ENCODE measurements around the gene CD19.
"Not testable (repeated sequence)": the region's sequence is repeated elsewhere in the genome, so short reads cannot be mapped to it uniquely, and the experiment has no call there.

CD19 gene

DNA sequence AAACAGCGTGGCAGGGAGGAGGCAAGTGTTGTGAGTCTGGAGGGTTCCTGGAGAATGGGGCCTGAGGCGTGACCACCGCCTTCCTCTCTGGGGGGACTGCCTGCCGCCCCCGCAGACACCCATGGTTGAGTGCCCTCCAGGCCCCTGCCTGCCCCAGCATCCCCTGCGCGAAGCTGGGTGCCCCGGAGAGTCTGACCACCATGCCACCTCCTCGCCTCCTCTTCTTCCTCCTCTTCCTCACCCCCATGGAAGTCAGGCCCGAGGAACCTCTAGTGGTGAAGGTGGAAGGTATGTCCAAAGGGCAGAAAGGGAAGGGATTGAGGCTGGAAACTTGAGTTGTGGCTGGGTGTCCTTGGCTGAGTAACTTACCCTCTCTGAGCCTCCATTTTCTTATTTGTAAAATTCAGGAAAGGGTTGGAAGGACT is at the start of gene CD19:
TSS of gene CD19 (plus strand) at position 171 of the 425 bp plus-strand sequence. CDS start at position 201, 30 bp downstream.
- Histone ChIP-seq H3K4me1 (ENCODE audit: control insufficient read depth, insufficient read depth, low read length) (no peaks in the 10 kb centered on the region), H3K27ac (ENCODE audit: low read depth, low read length) (no peak within 1 kb of the TSS), H3K9ac (ENCODE audit: low read length) (no peak within 1 kb of the TSS), H3K4me3 (ENCODE audit: low read length) (peak within 1 kb of the TSS; percentile 21), H3K36me3 (ENCODE audit: control insufficient read depth, insufficient read depth, low read length) (no peaks in the 10 kb centered on the region), H3K27me3 (ENCODE audit: control insufficient read depth, insufficient read depth, low read length) (no peaks in the 10 kb centered on the region)

DNA sequence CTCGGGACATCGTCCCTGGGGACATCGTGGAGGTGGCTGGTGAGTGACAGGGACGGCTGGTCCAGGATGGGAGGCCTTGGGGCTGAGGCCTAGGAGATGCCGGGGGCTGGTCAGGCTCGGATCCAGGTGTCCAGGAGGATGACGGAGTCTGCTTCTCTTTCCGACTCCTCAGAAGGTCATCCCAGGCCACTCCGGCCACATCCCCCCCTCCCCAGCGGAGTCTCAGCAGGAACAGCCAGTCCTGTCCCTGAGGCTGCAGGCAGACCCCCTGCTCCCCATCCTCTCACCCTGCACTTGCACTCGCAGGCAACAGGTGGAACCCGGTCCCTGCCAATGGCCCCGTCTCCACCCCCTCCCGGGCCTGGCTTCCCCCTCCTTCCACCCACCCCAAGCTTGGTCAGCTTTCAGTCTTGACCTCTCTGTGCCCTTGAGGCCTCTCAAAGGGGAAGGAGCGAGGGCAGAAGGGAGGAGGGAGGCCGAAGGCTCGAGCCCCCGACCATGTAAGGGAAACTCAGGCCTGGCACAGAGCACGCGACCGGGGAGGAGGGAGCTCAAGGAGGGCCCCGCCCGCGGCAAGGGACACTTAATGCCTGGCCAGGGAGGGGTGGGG is 49.1 kb upstream of the CD19 start:
- Histone ChIP-seq H3K4me1 (ENCODE audit: control insufficient read depth, insufficient read depth, low read length) (peaks cover 4% of the 10 kb centered on the region), H3K4me3 (ENCODE audit: low read length) (no peak overlapping the region), H3K27ac (ENCODE audit: low read depth, low read length) (no peak overlapping the region)

DNA sequence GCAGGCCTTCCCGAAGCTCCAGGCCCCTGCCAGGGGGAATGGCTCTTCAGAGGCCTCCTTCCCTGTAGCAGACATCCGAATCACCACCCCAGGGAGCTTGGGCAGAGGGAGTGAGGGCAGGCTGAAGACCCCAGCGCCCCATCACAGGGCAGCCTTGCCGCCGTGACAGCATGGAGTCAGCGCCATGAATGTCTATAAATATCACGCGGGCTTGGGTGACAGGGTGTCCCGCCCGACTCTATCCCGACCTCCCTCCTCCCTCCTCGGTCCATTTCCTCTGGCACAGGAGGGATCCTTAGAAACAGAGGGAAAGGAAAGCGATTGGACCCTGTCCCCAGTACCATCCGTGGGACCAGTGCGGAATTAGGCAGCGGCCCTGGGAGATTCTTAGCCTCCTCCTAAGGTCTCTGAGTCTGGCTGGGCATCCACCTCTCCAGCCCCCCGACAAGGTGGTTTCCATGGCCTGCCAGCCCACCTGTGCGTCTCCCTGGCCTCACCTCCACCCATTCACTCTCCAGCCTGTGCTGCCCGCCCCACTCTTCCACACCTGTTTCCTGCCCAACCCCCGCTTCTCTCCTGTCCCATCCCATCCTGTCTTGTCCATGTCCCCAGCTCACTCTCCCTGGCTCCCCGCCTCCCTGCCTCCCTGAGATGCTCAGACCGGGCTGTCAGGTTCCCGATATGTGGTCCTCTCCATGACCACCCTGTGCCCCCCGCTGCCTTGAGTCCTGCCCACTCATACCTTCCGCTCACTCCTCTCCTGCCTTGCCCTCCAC is 48.4 kb upstream of the CD19 start:
- Histone ChIP-seq H3K9ac (ENCODE audit: low read length) (no peak overlapping the region), H3K4me3 (ENCODE audit: low read length) (no peak overlapping the region), H3K27me3 (ENCODE audit: control insufficient read depth, insufficient read depth, low read length) (peaks cover 3% of the 10 kb centered on the region), H3K27ac (ENCODE audit: low read depth, low read length) (no peak overlapping the region), H3K4me1 (ENCODE audit: control insufficient read depth, insufficient read depth, low read length) (peaks cover 4% of the 10 kb centered on the region), H3K36me3 (ENCODE audit: control insufficient read depth, insufficient read depth, low read length) (no peaks in the 10 kb centered on the region)

More for the DNA sequence above, 49.1 kb upstream of the CD19 start:
- H3K27me3 ChIP-seq (ENCODE audit: control insufficient read depth, insufficient read depth, low read length), result peaks cover 3% of the 10 kb centered on the region
- no peak overlapping the region for H3K9ac ChIP-seq (ENCODE audit: low read length)
- H3K36me3 ChIP-seq (ENCODE audit: control insufficient read depth, insufficient read depth, low read length), result no peaks in the 10 kb centered on the region

DNA sequence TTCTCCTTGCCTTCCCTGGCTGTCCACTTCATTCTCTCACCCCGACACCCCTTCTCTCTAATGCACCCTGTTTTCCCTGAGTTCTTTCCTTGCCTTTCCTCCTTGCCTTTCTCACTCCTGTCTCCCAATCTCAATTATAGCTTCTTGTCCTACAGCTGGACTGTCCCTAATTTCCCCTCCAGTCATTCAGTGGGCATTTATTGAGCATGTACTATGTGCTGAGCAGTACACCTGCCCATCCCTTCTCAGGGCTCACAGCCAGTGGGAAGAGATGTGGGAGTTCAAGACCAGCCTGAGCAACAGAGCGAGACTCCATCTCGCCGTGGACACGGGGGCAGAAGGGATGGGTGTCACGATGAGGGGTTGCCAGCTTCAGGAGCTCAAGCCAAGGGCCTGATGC is 47.7 kb upstream of the CD19 start:
- H3K4me1 ChIP-seq (ENCODE audit: control insufficient read depth, insufficient read depth, low read length), result peaks cover 4% of the 10 kb centered on the region
- no peak overlapping the region for H3K27ac ChIP-seq (ENCODE audit: low read depth, low read length)
- H3K4me3 ChIP-seq (ENCODE audit: low read length), result no peak overlapping the region
- H3K36me3 ChIP-seq (ENCODE audit: control insufficient read depth, insufficient read depth, low read length), result no peaks in the 10 kb centered on the region
- H3K9ac ChIP-seq (ENCODE audit: low read length), result no peak overlapping the region
- peaks cover 3% of the 10 kb centered on the region for H3K27me3 ChIP-seq (ENCODE audit: control insufficient read depth, insufficient read depth, low read length)

DNA sequence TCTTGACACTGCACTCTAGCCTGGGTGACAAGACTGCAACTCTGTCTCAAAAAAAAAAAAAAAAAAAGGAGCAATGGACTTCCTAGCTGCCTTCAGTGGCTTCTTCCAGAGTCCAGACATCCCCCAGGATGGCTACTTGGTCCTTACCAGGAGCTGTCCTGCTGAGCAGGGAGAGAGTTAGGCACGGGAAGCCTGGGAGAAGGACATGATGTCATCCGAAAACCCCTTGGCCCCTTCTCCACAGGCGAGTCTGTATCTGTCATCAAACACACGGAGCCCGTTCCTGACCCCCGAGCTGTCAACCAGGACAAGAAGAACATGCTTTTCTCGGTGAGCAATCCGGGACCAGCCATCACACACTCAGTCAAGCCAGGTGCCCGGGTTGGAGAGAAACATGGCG is 44.8 kb upstream of the CD19 start:
- H3K4me3 ChIP-seq (ENCODE audit: low read length), result no peak overlapping the region
- no peak overlapping the region for H3K27ac ChIP-seq (ENCODE audit: low read depth, low read length)
- no peaks in the 10 kb centered on the region for H3K36me3 ChIP-seq (ENCODE audit: control insufficient read depth, insufficient read depth, low read length)
- H3K9ac ChIP-seq (ENCODE audit: low read length), result no peak overlapping the region
- peaks cover 3% of the 10 kb centered on the region for H3K27me3 ChIP-seq (ENCODE audit: control insufficient read depth, insufficient read depth, low read length)
- H3K4me1 ChIP-seq (ENCODE audit: control insufficient read depth, insufficient read depth, low read length), result no peaks in the 10 kb centered on the region

DNA sequence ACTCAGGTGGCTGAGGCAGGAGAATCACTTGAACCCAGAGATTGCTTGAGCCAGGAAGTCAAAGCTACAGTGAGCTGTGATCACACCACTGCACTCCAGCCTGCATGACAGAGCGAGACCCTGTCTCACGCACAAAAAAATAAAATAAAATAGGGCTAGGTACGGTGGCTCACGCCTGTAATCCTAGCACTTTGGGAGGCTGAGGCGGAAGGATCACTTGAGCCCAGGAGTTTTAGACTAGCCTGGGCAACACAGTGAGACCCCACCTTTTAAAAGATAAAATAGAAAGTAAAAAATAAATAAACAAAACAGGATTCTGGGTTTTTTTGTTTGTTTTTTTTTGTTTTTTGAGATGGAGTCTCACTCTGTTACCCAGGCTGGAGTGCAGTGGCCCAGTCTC is 41.4 kb upstream of the CD19 start:
- not testable (repeated sequence) for H3K36me3 ChIP-seq (ENCODE audit: control insufficient read depth, insufficient read depth, low read length); H3K4me3 ChIP-seq (ENCODE audit: low read length); H3K4me1 ChIP-seq (ENCODE audit: control insufficient read depth, insufficient read depth, low read length); H3K27me3 ChIP-seq (ENCODE audit: control insufficient read depth, insufficient read depth, low read length); H3K9ac ChIP-seq (ENCODE audit: low read length); H3K27ac ChIP-seq (ENCODE audit: low read depth, low read length)

DNA sequence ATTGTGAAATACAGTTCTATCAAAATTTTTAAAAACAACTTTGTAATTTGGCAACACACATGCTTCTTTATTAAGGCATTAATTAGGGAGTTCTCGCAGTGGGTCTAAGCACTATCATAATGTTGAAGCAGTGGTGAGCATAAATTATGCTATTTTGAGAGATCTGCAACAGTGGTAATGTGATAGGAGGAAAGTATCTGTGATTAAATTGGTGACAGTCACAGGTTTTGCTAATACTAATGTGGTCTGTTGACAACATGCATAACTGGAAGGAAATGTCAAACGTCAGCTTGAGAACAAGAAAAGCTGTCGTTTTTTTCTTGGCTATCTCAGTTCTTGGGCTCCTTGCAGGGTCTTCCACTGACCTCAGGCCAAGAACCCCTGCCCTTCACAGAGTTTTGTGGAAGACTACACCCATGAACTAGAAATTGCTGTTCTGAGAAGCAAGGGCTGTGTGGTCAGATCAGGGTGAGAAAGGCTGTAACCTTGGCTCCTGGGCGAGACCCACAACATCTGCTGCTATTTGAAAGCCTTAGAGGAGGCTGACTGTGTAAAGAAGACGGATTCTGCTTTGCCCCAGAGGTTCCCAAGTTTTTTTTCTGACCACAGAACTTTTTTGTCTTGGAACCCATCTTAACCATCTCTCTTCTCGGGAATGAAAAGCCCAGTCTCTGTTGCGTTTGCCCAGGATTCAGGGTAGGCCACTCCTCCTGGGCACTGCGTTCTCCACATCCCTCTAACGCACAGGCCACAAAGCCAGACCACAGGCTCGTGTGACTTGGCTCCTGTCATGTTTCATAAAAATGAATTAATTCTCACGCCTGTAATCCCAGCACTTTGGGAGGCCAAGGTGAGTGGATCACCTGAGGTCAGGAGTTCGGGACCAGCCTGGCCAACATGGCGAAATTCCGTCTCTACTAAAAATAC is 39.5 kb upstream of the CD19 start:
- Histone ChIP-seq H3K36me3 (ENCODE audit: control insufficient read depth, insufficient read depth, low read length) (no peaks in the 10 kb centered on the region), H3K4me3 (ENCODE audit: low read length) (no peak overlapping the region), H3K27me3 (ENCODE audit: control insufficient read depth, insufficient read depth, low read length) (no peaks in the 10 kb centered on the region), H3K4me1 (ENCODE audit: control insufficient read depth, insufficient read depth, low read length) (no peaks in the 10 kb centered on the region), H3K9ac (ENCODE audit: low read length) (no peak overlapping the region), H3K27ac (ENCODE audit: low read depth, low read length) (no peak overlapping the region)

DNA sequence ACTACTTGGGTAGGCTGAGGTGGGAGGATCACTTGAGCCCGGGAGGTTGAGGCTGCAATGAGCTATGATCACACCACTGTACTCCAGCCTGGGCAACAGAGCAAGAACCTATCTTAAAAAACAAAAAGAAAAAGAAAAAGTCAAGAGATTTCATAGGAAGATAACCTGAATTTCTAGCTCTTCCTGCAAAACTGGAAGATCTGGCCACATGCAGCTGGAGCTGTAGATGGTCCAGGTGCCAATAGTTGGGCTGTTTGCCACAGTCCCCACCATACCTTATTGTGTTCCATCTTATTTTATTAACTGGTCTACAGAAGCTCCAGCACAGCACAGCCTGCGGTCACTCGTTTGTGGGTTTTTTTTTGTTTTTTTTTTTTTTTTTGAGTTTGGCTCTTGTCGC is 38.5 kb upstream of the CD19 start:
- H3K4me1 ChIP-seq (ENCODE audit: control insufficient read depth, insufficient read depth, low read length), result no peaks in the 10 kb centered on the region
- H3K4me3 ChIP-seq (ENCODE audit: low read length), result no peak overlapping the region
- H3K36me3 ChIP-seq (ENCODE audit: control insufficient read depth, insufficient read depth, low read length), result no peaks in the 10 kb centered on the region
- no peaks in the 10 kb centered on the region for H3K27me3 ChIP-seq (ENCODE audit: control insufficient read depth, insufficient read depth, low read length)
- H3K27ac ChIP-seq (ENCODE audit: low read depth, low read length), result no peak overlapping the region
- no peak overlapping the region for H3K9ac ChIP-seq (ENCODE audit: low read length)

DNA sequence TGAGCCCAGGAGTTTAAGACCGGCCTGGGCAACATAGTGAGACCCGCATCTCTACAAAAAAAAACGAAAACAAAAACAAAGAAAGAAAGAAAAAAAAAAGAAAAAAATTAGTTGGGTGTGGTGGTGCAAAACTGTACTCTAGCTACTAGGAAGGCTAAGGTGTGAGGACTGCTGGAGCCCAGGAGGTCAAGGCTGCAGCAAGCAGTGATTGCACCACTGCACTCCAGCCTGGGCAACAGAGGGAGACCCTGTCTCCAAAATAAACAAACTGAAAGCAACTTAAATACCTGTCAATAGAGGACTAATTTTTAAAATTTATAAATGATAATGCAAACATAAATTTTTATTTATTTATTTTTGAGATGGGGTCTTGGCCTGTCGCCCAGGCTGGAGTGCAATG is 36.2 kb upstream of the CD19 start:
- H3K4me1 ChIP-seq (ENCODE audit: control insufficient read depth, insufficient read depth, low read length), result no peaks in the 10 kb centered on the region
- H3K27ac ChIP-seq (ENCODE audit: low read depth, low read length), result no peak overlapping the region
- H3K36me3 ChIP-seq (ENCODE audit: control insufficient read depth, insufficient read depth, low read length), result no peaks in the 10 kb centered on the region
- H3K9ac ChIP-seq (ENCODE audit: low read length), result no peak overlapping the region
- H3K27me3 ChIP-seq (ENCODE audit: control insufficient read depth, insufficient read depth, low read length), result no peaks in the 10 kb centered on the region
- no peak overlapping the region for H3K4me3 ChIP-seq (ENCODE audit: low read length)

DNA sequence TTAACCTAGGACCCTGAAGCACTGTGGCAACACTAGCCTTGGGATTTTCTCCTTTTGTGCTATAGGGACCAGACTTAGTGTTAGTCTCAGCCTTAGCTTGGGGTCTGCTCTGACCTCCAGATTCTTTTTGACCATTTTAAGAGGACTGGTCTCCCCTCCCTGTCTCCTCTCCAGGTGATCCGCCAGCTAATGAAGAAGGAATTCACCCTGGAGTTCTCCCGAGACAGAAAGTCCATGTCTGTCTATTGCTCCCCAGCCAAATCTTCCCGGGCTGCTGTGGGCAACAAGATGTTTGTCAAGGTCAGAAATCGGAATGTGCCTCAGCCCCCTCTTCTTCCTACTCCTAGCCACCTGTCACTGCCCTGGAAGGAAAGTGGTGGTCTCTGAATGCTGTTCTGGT is 33.9 kb upstream of the CD19 start:
- no peak overlapping the region for H3K4me3 ChIP-seq (ENCODE audit: low read length)
- H3K4me1 ChIP-seq (ENCODE audit: control insufficient read depth, insufficient read depth, low read length), result no peaks in the 10 kb centered on the region
- no peaks in the 10 kb centered on the region for H3K27me3 ChIP-seq (ENCODE audit: control insufficient read depth, insufficient read depth, low read length)
- H3K36me3 ChIP-seq (ENCODE audit: control insufficient read depth, insufficient read depth, low read length), result no peaks in the 10 kb centered on the region
- H3K27ac ChIP-seq (ENCODE audit: low read depth, low read length), result no peak overlapping the region
- H3K9ac ChIP-seq (ENCODE audit: low read length), result no peak overlapping the region

DNA sequence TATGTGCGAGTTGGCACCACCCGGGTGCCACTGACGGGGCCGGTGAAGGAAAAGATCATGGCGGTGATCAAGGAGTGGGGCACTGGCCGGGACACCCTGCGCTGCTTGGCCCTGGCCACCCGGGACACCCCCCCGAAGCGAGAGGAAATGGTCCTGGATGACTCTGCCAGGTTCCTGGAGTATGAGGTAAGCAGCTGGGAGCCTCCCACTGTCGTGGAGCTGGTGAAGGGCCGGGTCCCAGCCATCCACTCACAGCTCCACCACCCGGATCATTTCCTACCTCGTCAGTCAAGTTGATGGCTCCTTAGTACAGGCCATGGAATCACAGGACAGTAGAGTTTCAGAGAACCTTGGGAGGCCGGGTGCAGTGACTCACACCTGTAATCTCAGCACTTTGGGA is 33.5 kb upstream of the CD19 start:
- H3K27ac ChIP-seq (ENCODE audit: low read depth, low read length), result no peak overlapping the region
- H3K4me3 ChIP-seq (ENCODE audit: low read length), result no peak overlapping the region
- no peak overlapping the region for H3K9ac ChIP-seq (ENCODE audit: low read length)
- H3K27me3 ChIP-seq (ENCODE audit: control insufficient read depth, insufficient read depth, low read length), result no peaks in the 10 kb centered on the region
- no peaks in the 10 kb centered on the region for H3K36me3 ChIP-seq (ENCODE audit: control insufficient read depth, insufficient read depth, low read length)
- H3K4me1 ChIP-seq (ENCODE audit: control insufficient read depth, insufficient read depth, low read length), result no peaks in the 10 kb centered on the region

DNA sequence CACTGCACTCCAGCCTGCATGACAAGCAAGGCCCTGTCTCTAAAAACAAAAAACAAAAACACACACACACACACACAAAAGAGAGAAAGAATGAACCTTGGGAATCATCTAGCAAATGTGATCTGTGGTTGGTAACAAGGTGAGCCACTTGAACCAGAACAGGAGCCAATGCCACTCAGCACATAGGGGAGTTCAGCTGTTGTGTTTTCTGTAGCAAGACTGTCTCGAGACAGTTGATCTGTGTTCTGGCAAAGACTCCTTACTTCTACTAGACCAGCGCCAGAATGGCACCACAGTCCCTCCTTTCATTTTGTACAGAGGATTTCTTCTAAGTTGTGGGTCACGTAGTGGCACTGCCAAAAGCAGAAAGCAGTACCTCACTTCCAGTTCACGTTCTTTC is 32.8 kb upstream of the CD19 start:
- no peak overlapping the region for H3K9ac ChIP-seq (ENCODE audit: low read length)
- no peaks in the 10 kb centered on the region for H3K4me1 ChIP-seq (ENCODE audit: control insufficient read depth, insufficient read depth, low read length)
- no peaks in the 10 kb centered on the region for H3K36me3 ChIP-seq (ENCODE audit: control insufficient read depth, insufficient read depth, low read length)
- no peak overlapping the region for H3K27ac ChIP-seq (ENCODE audit: low read depth, low read length)
- H3K4me3 ChIP-seq (ENCODE audit: low read length), result no peak overlapping the region
- no peaks in the 10 kb centered on the region for H3K27me3 ChIP-seq (ENCODE audit: control insufficient read depth, insufficient read depth, low read length)

Measured in rectal smooth muscle tissue (tissue), 1 donor.